ENCODE measurements around the gene FGF14. TPM values are rescaled to one million over a fixed set of nuclear protein-coding genes. Genes with fewer than 3 reads are reported as not detected.

The FGF14 gene
- polyA plus RNA-seq, 1 donor (not counting 4 experiments of a cell fraction or from before 2014, with no cell fraction given), result 0.09 TPM

DNA sequence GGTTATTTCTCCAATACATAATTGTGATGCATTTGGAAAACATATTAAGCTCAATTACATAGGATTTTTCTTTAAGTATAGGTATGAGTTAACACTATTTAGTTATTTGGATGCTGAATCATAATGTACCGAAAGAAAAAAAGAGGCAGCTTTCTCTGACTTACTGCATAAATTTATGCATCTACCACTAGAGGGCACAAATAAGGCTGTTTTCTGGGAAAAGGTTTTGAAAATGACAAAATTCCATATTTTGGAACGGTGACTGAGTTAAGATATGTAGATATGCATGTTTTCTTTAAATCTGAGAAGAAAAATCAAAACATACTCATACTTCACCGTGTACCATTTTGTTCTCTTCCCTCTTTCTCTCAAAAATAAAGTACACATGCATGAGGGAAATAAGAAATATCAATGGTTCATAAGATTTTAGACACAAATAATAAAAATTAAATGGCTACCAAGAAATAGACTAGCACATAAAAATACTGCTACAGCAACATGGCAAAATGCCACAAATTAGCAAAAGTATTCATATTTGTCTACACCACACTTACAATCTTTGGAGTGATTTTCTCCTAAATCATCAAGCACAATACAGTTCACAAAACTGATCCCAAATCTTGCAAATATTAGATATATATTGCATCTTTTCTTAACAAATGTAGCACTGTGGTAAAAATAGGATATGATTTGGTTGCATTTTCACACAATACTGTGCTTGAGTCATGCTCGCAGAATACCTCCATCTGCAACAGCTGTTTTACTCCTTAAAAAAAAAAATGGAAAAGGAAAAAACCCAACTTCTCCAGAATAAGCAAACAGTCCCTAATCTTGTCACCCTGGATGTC is 260.0 kb downstream of the FGF14 start:
- no peak for FAIRE-seq
- no peaks in the 10 kb centered on the region for H3K27me3 ChIP-seq (ENCODE audit: control insufficient read depth, extremely low read depth, insufficient read depth, low read length)
- no peaks in the 10 kb centered on the region for H3K4me1 ChIP-seq (ENCODE audit: control insufficient read depth, extremely low read depth, insufficient read depth, low read length)
- no peak for TF ChIP-seq EZH2 (IDR thresholded peaks at IDR 0.05; ENCODE audit: low read length)
- TF ChIP-seq, protein P1, sequence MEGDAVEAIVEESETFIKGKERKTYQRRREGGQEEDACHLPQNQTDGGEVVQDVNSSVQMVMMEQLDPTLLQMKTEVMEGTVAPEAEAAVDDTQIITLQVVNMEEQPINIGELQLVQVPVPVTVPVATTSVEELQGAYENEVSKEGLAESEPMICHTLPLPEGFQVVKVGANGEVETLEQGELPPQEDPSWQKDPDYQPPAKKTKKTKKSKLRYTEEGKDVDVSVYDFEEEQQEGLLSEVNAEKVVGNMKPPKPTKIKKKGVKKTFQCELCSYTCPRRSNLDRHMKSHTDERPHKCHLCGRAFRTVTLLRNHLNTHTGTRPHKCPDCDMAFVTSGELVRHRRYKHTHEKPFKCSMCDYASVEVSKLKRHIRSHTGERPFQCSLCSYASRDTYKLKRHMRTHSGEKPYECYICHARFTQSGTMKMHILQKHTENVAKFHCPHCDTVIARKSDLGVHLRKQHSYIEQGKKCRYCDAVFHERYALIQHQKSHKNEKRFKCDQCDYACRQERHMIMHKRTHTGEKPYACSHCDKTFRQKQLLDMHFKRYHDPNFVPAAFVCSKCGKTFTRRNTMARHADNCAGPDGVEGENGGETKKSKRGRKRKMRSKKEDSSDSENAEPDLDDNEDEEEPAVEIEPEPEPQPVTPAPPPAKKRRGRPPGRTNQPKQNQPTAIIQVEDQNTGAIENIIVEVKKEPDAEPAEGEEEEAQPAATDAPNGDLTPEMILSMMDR (optimal IDR thresholded peaks at IDR 0.05 in 1 of 3, IDR thresholded peaks at IDR 0.05 in 1 of 3, conservative IDR thresholded peaks at IDR 0.05 in 1 of 3; ENCODE audit: extremely low read depth in 1 of 3, insufficient read depth in 2 of 3, low read length in 3 of 3), result peak in 2 of 3 experiments; percentile 60 to 70
- dilution Hi-C loops (cut with MboI; ENCODE audit: extremely low pct_ligation_motif_present, low sequenced_read_pairs), result no loop called here
- no peak overlapping the region for H3K9ac ChIP-seq (ENCODE audit: control insufficient read depth, extremely low read depth, insufficient read depth, low read length)
- no peaks in the 10 kb centered on the region for H3K79me2 ChIP-seq (ENCODE audit: control insufficient read depth, insufficient read depth, low read length)
- no peak for DNase-seq (ENCODE audit: low read depth, low spot score)
- H3K9me1 ChIP-seq (ENCODE audit: control insufficient read depth, extremely low read depth, insufficient read depth, low read length), result no peaks in the 10 kb centered on the region
- H3K36me3 ChIP-seq (ENCODE audit: control insufficient read depth in 2 of 2, extremely low read depth in 1 of 2, insufficient read depth in 2 of 2, low read length in 2 of 2), result no peaks in the 10 kb centered on the region
- no peaks in the 10 kb centered on the region for H4K20me1 ChIP-seq (ENCODE audit: control insufficient read depth, extremely low read depth, insufficient read depth, low read length)
- H3K27ac ChIP-seq (ENCODE audit: control insufficient read depth, insufficient read depth, low read length), result no peak overlapping the region
- H3K4me2 ChIP-seq (ENCODE audit: control insufficient read depth, extremely low read depth, insufficient read depth, low read depth, low read length), result no peak overlapping the region
- H3K4me3 ChIP-seq (ENCODE audit: control insufficient read depth in 2 of 3, extremely low read depth in 1 of 3, insufficient read depth in 2 of 3, low read depth in 1 of 3, low read length in 3 of 3), result no peak overlapping the region
- H3K9me3 ChIP-seq (ENCODE audit: control insufficient read depth, low read depth, low read length), result no peaks in the 10 kb centered on the region
- no peak overlapping the region for H2AFZ ChIP-seq (ENCODE audit: control insufficient read depth, low read length)

DNA sequence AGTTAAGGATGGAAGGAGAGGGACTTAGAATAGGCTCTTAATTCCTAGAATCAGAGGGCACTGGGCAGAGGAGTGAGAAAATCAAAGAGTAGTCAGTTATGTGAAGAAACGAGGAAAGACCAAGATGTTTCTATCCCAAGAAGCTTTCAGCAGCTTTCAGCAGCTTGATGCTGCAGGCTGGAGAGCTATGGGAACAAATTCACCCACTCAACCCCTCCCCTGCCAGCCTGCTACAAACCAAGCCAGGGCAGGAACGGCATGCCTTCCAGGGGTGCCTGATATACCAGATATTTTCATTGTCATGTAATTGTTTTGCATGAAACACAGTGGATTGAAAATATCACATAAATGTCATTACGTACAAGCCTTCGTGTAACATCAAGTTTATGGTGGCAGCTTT is 262.2 kb downstream of the FGF14 start:
- no peaks in the 10 kb centered on the region for H3K79me2 ChIP-seq (ENCODE audit: control insufficient read depth, insufficient read depth, low read length)
- no peaks in the 10 kb centered on the region for H3K9me1 ChIP-seq (ENCODE audit: control insufficient read depth, extremely low read depth, insufficient read depth, low read length)
- no peak overlapping the region for H3K4me3 ChIP-seq (ENCODE audit: control insufficient read depth in 2 of 3, extremely low read depth in 1 of 3, insufficient read depth in 2 of 3, low read depth in 1 of 3, low read length in 3 of 3)
- no peak overlapping the region for H2AFZ ChIP-seq (ENCODE audit: control insufficient read depth, low read length)
- H3K27ac ChIP-seq (ENCODE audit: control insufficient read depth, insufficient read depth, low read length), result no peak overlapping the region
- H4K20me1 ChIP-seq (ENCODE audit: control insufficient read depth, extremely low read depth, insufficient read depth, low read length), result no peaks in the 10 kb centered on the region
- no peaks in the 10 kb centered on the region for H3K27me3 ChIP-seq (ENCODE audit: control insufficient read depth, extremely low read depth, insufficient read depth, low read length)
- FAIRE-seq (no peak), DNase-seq (ENCODE audit: low read depth, low spot score) (no peak)
- TF ChIP-seq, protein P1 (optimal IDR thresholded peaks at IDR 0.05 in 1 of 3, IDR thresholded peaks at IDR 0.05 in 1 of 3, conservative IDR thresholded peaks at IDR 0.05 in 1 of 3; ENCODE audit: extremely low read depth in 1 of 3, insufficient read depth in 2 of 3, low read length in 3 of 3), result no peak
- TF ChIP-seq EZH2 (IDR thresholded peaks at IDR 0.05; ENCODE audit: low read length), result no peak
- no peaks in the 10 kb centered on the region for H3K36me3 ChIP-seq (ENCODE audit: control insufficient read depth in 2 of 2, extremely low read depth in 1 of 2, insufficient read depth in 2 of 2, low read length in 2 of 2)
- no peaks in the 10 kb centered on the region for H3K4me1 ChIP-seq (ENCODE audit: control insufficient read depth, extremely low read depth, insufficient read depth, low read length)
- no peak overlapping the region for H3K4me2 ChIP-seq (ENCODE audit: control insufficient read depth, extremely low read depth, insufficient read depth, low read depth, low read length)
- dilution Hi-C loops (cut with MboI; ENCODE audit: extremely low pct_ligation_motif_present, low sequenced_read_pairs), result no loop called here
- no peaks in the 10 kb centered on the region for H3K9me3 ChIP-seq (ENCODE audit: control insufficient read depth, low read depth, low read length)
- H3K9ac ChIP-seq (ENCODE audit: control insufficient read depth, extremely low read depth, insufficient read depth, low read length), result no peak overlapping the region

All from keratinocyte (primary cell).